Measurements from ENCODE around the gene NTM. TPM values are rescaled to one million over a fixed set of nuclear protein-coding genes. Genes with fewer than 3 reads are reported as not detected.

NTM gene
- total and polyA plus RNA-seq, 2 of the 8 experiments (the other 6 are each of a cell fraction or from before 2014, with no cell fraction given) = 13.4 to 20.0 TPM

- H3K79me2 ChIP-seq (ENCODE audit: control insufficient read depth in 1 of 2, insufficient read depth in 2 of 2, low read length in 2 of 2) = 0 out of 4 replicates have a peak, but pooled peaks cover 0 to 3% of the 10 kb centered on the region in 2 experiments
- no peak overlapping the region for H3K27ac ChIP-seq (ENCODE audit: low read depth, low read length)
- H3K4me2 ChIP-seq (ENCODE audit: insufficient read depth in 1 of 2, low read depth in 2 of 2, low read length in 2 of 2) = no peak overlapping the region
- H3K36me3 ChIP-seq (ENCODE audit: control insufficient read depth in 2 of 4, insufficient read depth in 4 of 4, low read length in 3 of 4) = no peaks in the 10 kb centered on the region
- peaks cover 5% of the 10 kb centered on the region; the same call in 1 of the 2 replicates for H3K23me2 ChIP-seq (ENCODE audit: low read depth, low read length)
- H2BK20ac ChIP-seq (ENCODE audit: low read length) = no peak overlapping the region
- no peak for DNase-seq (ENCODE audit: low read depth in 1 of 2, low spot score in 2 of 2)
- no peak for FAIRE-seq
- no peak overlapping the region for H2BK5ac ChIP-seq (ENCODE audit: low read depth, low read length)
- H3K4me1 ChIP-seq (replicated peaks in 1 of 4; ENCODE audit: control insufficient read depth in 3 of 4, insufficient read depth in 4 of 4, low read length in 3 of 4) = peaks cover 0 to 2% (median 0%) of the 10 kb centered on the region in 4 experiments; a peak in 1 of 7 replicates
- no peaks in the 10 kb centered on the region for H3K9me3 ChIP-seq (ENCODE audit: insufficient read depth in 2 of 2, low read depth in 1 of 2, low read length in 1 of 2)
- H2BK15ac ChIP-seq (ENCODE audit: low read length) = no peak overlapping the region
- H3K14ac ChIP-seq (ENCODE audit: insufficient read length) = no peak overlapping the region
- H4K5ac ChIP-seq (ENCODE audit: insufficient read length, low read depth, low read length) = no peak overlapping the region
- no peak overlapping the region for H4K91ac ChIP-seq (replicated peaks; ENCODE audit: insufficient read length, low read length)
- no peaks in the 10 kb centered on the region for H3K27me3 ChIP-seq (replicated peaks in 1 of 4; ENCODE audit: control insufficient read depth in 3 of 4, extremely low read depth in 1 of 4, insufficient read depth in 3 of 4, low read length in 3 of 4)
- H3K4me3 ChIP-seq (ENCODE audit: extremely low read depth in 1 of 4, insufficient read depth in 2 of 4, low read depth in 3 of 4, low read length in 4 of 4) = no peak overlapping the region
- H4K20me1 ChIP-seq (replicated peaks in 1 of 2; ENCODE audit: control insufficient read depth in 1 of 2, insufficient read depth in 2 of 2, low read length in 2 of 2) = peaks cover 0 to 3% of the 10 kb centered on the region in 2 experiments
- H2BK120ac ChIP-seq (replicated peaks; ENCODE audit: low read depth, low read length) = no peak overlapping the region
- ChIA-PET CTCF (ENCODE audit: partially characterized antibody) (interaction anchor here (1.0 to 1.3 kb wide), 2 partner anchors 20 to 156 kb away, joined by 4 to 5 read pairs; no protein-coding TSS in a partner anchor), POLR2A (ENCODE audit: partially characterized antibody) (no interaction called here)
- H3K56ac ChIP-seq (replicated peaks; ENCODE audit: insufficient read length, low read depth, low read length) = no peak overlapping the region
- no peak overlapping the region for H3K9ac ChIP-seq (replicated peaks in 1 of 4; ENCODE audit: extremely low read depth in 1 of 4, low read depth in 3 of 4, low read length in 3 of 4)
- H3K18ac ChIP-seq (ENCODE audit: extremely low read depth, low read length) = no peak overlapping the region
- no peak overlapping the region for H2AK5ac ChIP-seq (ENCODE audit: low read depth, low read length)
- no peak overlapping the region for H3K4ac ChIP-seq (replicated peaks; ENCODE audit: insufficient read length, low read depth, low read length)
- H3K23ac ChIP-seq (ENCODE audit: insufficient read length) = no peak overlapping the region
- no peak overlapping the region for H2AFZ ChIP-seq (ENCODE audit: low read length)
- WGBS, 2 experiments (ENCODE audit: extremely low coverage in 1 of 2, insufficient coverage in 1 of 2, insufficient read length in 1 of 2, insufficient replicate concordance in 2 of 2, low coverage in 1 of 2, low lambda C conversion rate in 2 of 2, missing lambda C conversion rate in 1 of 2) = 73% methylated on average over 1 of the region's 1 CpG; no CpG with 5 or more reads in 1 of the 2 experiments
- no peaks in the 10 kb centered on the region for H3K79me1 ChIP-seq (ENCODE audit: low read depth, low read length)
- no peak overlapping the region for H2BK12ac ChIP-seq (ENCODE audit: low read depth, low read length)
- H4K8ac ChIP-seq (ENCODE audit: extremely low read depth, insufficient read depth, low read length) = no peak overlapping the region
- no peak for TF ChIP-seq BACH1 (IDR thresholded peaks at IDR 0.05; ENCODE audit: low read length)
Measured at GRCh38 chr11:131829725-131830124, 459.3 kb downstream of the NTM start.
